Activated CD4-positive, CD25-positive, alpha-beta regulatory T cell treated with anti-CD3 and anti-CD28 coated beads, Interleukin-2, amount 50 U/mL, for 16 hours (primary cell): Measurements from ENCODE around the gene HEATR1.
"Not testable (repeated sequence)": the region's sequence is repeated elsewhere in the genome, so short reads cannot be mapped to it uniquely, and the experiment has no call there.

Experiments used
- DNase-seq: peaks from one replicate; pipeline ENCODE4 v3.0.0-alpha.2; 2020; ENCODE audit warnings: low read depth, low spot score

HEATR1 gene, protein sequence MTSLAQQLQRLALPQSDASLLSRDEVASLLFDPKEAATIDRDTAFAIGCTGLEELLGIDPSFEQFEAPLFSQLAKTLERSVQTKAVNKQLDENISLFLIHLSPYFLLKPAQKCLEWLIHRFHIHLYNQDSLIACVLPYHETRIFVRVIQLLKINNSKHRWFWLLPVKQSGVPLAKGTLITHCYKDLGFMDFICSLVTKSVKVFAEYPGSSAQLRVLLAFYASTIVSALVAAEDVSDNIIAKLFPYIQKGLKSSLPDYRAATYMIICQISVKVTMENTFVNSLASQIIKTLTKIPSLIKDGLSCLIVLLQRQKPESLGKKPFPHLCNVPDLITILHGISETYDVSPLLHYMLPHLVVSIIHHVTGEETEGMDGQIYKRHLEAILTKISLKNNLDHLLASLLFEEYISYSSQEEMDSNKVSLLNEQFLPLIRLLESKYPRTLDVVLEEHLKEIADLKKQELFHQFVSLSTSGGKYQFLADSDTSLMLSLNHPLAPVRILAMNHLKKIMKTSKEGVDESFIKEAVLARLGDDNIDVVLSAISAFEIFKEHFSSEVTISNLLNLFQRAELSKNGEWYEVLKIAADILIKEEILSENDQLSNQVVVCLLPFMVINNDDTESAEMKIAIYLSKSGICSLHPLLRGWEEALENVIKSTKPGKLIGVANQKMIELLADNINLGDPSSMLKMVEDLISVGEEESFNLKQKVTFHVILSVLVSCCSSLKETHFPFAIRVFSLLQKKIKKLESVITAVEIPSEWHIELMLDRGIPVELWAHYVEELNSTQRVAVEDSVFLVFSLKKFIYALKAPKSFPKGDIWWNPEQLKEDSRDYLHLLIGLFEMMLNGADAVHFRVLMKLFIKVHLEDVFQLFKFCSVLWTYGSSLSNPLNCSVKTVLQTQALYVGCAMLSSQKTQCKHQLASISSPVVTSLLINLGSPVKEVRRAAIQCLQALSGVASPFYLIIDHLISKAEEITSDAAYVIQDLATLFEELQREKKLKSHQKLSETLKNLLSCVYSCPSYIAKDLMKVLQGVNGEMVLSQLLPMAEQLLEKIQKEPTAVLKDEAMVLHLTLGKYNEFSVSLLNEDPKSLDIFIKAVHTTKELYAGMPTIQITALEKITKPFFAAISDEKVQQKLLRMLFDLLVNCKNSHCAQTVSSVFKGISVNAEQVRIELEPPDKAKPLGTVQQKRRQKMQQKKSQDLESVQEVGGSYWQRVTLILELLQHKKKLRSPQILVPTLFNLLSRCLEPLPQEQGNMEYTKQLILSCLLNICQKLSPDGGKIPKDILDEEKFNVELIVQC (N-terminal part only)

DNA sequence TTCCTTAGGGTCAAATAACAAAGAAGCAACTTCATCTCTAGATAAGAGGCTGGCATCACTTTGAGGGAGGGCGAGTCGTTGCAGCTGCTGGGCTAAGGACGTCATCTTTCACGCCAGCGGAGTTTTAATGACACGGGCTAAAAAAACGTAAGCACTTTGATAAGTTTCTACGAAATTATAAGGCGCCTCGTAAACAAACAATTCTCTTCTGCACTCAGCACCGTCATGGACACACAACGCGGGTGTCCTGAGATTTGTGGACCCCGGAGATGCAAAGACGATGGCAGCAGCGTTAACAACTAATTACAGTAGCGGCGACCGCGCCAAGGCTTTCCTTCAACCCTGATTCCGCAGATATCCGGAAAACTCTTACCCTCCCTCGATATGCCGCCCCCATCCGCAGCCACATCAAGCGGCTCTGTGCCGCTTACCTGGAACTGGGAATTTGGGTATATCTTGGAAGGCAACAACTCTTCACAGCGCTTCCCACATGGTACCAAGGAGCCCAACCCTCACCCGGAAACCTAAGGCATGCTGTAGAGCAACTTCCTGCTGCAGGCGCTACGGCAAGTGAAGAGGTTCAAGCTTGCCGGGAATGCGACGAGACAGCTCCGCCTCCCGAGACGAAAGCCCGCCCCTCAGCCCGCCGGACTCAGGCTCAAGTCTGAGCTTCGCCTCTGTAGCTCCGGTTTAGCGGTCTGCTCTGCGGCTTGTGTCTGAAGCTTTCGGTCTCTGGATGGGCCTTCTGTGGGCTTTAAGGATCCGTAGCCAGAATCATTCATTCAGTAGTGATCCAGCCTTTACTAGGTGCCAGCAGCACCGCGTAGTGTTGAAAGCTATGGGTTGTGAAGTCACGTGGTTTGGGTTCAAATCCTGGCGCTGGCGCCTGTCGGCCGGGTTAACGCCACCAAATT lies at the start of gene HEATR1:
HEATR1 (minus strand) TSS at position 526 of the 914 bp plus-strand sequence; CDS start at position 105, 421 bp downstream.
- DNase-seq, result peak; percentile 69

DNA sequence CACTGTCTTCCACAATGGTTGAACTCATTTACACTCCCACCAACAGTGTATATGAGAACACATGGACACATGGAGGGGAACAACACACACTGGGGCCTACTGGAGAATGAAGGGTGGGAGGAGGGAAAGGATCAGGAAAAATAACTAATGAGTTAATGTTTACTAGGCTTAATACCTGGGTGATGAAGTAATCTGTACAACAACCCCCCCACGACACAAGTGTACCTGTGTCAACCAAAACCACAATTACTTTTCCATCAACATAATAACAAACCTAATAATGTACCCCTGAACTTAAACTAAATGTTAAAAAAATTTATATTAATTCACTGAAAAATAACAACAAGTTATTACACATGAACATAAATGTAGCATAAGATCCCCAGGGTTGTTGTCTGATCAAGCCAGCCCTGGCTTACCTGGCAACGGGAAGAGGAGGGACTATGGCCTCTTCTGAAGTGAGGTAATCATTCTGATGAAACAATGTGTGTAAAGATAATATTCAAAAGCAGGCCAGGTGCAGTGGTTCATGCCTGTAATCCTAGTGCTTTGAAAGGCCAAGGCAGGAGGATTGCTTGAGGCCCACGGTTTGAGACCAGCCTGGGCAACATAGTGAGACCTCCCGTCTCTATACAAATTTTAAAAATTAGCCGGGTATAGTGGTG lies 40.8 kb upstream of the HEATR1 start:
- DNase-seq, result no peak

DNA sequence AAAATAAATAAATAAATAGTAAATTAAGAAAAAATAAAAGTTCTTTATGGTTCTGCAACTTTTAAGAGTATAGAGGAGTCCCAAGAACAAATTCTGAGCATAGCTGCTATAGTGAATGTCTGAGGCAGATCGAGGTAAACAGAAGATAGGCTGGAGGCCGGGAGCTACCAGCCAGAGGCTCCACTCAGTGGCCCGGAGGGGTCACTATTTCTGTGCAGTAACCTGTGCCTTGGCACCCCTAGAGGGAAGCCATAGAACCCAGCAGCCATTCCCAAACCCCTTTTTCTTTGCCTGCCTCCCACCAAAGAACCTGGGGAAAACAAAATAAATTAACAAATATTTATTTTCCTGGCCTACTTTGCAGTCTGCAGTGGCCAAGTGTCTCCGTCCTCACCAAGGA lies 38.4 kb upstream of the HEATR1 start:
- no peak for DNase-seq

DNA sequence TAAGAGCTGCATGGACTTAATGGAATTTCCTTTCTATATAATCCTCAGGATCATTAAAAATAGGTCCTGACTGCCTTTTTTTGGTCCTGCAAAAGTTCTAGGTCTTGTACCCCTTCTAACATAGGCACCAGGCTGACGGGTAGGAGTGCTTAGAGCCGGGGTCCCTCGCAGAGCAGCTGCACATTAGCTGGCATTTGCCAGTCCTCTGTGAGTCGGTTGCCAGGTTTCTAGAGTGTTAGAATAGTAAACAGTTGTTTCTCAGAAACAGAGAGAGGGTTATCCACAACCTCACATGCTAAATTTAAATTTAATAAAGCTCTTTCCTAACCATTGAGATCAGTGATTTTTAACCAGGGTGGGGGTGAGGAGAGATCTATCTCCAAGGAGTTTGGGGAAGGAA lies 35.4 kb upstream of the HEATR1 start:
- no peak for DNase-seq

DNA sequence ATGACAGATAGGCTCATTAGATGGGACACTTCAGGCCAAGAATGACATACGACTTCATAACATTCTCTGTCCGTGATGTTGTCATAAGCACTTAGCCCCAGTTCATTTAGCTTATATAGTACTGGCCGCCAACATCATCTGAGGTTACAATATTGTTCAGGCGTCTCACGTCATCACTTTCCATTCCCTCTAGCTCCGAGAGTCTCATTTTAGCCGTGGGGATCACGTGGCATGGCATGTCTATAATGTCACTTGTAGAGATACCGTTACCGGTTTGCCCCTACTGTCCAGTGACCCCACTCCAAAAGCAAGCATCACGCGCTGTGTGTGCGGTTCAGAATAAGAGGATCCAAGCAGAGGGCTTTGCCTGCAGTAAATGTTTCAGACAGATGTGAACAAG lies 34.6 kb upstream of the HEATR1 start:
- no peak for DNase-seq

DNA sequence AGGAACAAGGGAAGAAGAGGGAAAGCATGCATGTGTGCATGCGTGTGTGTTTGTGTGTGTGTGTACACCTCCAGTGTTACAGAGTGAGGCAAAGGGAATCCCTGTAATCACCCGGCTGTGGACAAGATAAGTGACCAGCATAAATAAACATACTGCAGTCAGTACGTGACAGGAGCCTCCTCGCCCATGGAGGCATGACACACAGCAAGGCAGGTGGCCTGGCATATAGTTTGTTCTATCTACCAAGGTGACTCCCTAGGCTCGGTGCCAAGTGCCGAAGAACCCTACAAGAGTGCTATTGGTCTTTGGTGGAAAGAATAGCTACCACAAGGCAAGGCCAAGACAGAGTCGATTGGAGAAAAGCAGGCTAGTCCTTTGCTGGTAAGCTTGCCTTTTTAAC lies 31.7 kb upstream of the HEATR1 start:
- no peak for DNase-seq

DNA sequence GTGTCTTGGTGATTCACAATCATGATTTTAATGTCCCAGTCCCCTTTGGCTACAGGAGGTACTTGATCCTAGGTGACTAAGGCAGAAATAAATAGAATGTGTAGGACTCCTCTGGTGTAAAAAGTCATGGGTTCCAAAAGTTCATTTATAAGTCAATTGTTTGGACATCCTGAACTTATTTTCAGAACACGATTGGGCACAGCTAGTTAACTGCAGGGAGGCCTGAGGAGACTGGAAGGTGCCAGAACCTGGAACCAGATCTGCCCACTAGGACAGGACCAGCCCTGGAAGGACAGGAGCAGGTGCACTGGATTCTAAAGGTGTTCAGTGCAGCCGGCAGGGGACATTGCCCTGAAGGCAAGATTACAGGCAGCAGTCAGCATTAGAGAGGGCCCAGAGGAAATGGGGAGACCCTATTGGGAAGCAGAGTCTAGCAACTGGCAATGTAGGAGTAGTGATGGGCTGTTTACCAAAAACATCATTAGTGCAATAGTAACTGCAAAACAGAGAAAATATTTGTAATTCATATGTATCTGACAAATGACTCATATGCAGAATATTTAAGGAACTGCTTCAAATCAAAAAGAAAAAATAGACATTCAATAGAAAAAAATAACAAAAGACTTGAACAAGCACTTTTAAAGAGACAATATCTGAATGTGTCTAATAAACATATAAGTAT lies 23.6 kb upstream of the HEATR1 start:
- DNase-seq, result no peak

DNA sequence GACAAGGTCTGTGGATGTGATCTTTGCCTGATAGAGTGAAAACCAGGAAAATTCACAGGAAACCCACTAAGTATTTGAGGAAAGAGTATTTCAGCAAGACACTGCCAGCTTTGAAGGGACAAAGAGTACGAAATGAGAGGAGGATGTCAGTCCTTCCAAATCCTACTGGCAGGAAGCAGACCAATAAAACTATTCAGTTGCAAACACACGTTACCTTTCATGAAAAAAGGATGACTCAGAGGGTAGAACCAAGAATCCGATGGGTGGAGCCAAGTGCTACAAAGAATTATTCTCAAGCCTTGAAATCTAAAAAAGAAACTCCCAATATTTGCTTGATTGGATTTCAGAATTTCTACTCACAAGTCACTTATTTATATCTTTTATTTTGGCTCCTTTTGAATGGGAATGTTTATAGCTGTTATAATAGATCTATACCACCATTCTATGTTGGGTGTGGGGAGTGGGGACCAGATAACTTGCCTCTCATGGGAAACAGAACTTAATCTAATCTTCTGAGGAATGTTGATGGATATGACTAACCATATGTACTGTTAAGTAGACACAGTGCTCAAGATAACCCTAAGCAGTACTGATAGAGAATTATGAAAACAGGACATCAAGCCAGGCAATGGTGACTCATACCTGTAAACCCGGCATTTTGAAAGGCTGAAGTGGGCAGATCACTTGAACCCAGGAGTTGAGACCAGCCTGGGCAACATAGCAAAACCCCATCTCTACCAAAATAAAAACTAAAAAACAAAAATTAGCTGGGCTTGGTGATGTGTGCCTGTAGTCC lies 19.3 kb upstream of the HEATR1 start:
- no peak for DNase-seq

DNA sequence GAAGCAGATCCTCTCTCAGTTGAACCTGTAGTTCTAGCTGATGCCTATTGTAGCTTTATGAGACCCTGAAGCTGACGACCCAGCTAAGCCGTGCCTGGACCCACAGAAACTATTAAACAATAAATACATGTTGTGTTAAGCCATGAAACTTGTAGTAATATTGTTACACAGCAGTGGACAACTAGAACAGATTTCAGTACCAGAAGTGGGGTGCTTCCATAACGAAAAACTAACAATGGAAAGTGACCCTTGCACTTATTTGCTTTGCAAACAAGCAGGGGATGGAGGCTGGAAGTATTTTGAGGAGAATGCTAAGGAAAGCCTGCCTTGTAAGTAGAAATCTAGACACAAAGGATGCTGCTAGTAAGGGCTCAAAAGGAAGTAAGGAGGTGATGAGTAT lies 18.1 kb upstream of the HEATR1 start:
- DNase-seq, result no peak

DNA sequence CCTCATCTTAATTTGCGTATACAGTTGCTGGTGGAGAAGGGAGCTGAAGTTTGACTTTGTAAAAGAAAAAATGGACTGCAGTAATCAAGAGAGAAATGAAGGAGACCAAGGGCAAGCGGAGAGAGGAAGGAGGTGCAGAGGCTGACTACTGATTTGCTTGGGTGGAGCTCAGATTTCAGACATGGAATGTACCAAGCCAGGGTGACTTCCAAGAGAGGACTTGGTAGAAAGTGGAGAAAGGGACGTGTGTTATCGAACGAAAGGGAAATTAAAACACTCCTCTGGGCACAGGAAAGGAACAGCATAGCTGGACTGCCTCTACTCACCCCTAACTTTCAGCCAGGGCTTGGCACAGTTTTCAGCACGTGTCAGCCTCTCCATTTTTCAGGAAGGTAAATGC lies 15.1 kb upstream of the HEATR1 start:
- DNase-seq, result no peak

DNA sequence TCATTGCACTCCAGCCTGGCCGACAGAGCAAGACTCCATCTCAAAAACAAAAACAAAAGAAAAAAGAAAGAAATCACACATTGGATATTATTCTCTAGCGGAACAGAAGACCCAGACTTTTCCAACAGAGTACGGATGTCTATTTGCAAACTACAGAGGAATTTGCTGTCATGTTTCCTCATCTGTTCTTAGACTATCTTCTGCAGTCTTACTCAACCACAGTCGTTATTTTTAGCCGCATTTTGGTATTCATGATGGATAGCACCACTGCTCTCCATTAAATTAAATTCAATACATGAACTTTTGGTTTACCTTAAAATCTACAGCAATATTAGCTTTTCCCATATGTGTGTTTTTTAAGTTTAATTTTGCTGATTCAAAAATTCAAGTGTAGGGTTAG lies 14.2 kb upstream of the HEATR1 start:
- no peak for DNase-seq

DNA sequence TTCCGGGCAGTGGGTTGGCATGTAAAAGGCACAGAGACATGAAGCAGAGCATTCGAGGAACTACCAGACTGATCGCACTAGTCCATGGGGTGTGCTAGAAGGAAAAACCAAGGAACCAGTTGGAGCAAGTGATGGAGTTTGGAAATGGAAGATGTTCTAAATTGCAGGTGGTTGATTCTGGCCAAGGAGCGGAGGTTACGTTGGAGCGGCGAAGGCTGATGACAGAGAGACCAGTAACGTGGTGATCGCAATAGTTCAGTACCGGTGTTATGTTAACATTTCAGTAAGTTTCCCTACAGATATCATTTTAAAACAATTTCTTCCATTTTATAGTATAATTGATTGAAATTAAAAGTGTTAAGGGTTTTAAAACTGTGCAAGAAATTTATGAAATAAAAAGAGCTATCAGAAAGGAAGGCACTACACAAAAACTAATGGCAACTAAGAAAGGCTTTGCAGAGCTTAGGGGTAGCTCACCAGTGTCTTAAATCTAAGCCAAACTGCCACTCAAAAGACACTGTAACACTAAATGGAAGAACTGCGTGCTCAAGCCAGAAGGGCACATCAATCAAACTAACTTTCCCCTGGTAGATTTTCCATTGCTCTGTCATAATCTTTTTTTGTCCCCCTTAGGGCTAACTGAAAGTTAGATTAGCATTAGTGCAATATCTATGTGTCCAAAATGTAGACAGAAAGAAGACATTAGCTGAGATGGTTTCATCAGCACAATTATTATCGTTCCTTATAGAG lies 11.3 kb upstream of the HEATR1 start:
- no peak for DNase-seq

DNA sequence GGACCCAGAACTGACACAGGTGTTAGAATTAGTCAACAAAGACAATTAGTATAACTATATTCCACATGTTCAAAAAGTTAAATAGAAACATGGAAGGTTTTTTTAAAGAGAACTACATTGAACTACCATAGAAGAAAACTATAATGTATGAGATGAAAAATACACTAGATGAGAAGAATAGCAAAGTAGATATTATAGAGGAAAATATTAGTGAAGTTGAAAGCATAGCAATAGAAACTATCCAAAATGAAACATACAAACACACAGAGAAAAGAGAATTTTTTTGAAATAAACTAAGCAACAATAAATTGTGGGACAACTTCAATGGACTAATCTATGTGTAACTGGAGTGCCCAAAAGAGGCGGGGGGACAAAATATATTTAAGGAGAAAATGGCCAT lies 8.0 kb upstream of the HEATR1 start:
- no peak for DNase-seq

DNA sequence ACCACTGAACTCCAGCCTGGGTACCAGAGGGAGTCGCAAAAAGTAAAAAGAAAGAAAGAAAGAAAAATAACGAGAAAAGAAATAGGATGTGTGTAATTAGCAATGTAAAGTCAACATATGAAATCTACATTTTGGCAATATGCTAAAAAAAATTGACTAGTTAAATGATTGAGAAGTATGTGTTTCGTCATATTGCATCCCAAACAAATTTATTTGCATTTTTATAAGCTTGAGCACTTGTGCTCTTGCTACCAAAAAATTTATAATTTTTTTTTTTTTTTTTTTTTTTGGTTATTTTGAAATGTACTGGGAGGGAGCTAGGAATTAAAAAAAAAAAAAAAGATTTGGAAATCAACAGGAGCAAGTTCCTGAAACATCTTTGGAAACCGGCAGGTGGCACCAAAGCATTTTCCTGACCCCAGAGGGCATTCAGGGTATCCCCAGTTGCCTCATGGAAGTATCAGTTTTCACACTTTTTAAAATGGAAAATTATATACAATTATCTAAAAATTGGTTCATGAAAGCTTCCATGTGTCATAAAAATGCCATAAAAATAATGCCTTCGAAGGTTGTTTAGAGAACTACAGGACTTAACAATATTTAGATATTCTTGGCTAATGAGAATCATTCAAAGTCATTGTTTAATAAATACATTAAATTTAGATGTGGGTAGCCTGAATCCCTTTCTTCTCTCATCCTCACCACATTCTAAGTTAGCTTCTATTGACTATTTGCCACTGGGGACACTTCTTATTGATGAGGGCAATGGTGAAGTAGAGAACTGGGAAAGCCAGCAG lies 4.8 kb upstream of the HEATR1 start:
- no peak for DNase-seq

DNA sequence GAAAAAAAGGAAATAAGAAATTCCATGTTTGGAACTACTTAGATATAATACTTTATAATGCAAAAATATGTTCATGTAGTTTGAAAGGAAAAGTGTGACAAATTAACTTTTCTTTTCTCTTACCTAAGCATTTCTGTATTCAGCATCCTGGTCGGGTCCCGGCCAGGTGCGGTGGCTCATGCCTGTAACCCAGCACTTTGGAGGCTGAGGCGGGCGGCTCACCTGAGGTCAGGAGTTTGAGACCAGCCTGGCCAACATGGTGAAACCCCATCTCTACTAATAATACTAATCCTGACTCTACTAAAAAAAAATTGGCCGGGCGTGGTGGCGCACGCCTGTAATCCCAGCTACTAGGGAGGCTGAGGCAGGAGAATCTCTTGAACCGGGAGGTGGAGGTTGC lies 3.3 kb upstream of the HEATR1 start:
- not testable (repeated sequence) for DNase-seq

DNA sequence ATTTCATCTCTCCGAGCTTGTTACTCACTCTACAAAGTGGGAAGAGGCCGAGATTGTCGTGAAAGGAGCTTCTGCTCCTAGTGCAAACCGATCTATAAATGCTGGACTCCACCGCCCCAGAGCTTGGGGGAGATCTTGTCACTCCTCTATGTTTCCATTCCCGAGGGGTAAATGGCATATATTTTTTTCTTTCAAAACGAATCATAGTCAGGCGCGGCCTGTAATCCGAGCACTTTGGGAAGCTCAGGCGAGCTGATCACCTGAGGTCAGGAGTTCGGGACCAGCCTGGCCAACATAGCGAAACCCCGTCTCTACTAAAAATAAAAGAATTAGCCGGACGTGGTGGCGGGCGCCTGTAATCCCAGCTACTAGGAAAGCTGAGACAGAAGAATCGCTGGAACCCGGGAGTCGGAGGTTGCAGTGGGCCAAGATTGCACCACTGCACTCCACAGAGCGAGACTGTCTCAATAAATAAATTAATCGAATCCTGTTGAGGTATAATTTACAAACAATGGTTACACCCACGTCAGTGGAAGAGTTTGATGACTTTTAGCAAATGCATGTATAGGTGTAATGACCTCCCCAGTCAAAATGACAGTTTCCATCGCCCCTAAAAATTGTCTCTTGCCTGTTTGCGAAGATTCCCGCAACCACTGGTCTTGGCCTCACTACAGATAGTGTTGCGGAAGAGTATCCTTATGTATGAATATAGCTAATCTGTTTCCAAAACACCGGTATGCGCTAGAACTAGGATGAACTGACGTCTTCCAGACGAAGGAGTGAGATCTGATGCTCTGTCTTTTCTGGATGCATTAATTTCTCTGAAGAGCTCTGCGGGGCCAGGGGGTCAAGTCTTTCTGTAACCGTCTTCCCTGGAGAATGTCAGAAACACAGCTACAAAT lies 840 bp upstream of the HEATR1 start:
- DNase-seq, result no peak
